ENCODE results near the gene PRSS8.

Gene PRSS8

DNA sequence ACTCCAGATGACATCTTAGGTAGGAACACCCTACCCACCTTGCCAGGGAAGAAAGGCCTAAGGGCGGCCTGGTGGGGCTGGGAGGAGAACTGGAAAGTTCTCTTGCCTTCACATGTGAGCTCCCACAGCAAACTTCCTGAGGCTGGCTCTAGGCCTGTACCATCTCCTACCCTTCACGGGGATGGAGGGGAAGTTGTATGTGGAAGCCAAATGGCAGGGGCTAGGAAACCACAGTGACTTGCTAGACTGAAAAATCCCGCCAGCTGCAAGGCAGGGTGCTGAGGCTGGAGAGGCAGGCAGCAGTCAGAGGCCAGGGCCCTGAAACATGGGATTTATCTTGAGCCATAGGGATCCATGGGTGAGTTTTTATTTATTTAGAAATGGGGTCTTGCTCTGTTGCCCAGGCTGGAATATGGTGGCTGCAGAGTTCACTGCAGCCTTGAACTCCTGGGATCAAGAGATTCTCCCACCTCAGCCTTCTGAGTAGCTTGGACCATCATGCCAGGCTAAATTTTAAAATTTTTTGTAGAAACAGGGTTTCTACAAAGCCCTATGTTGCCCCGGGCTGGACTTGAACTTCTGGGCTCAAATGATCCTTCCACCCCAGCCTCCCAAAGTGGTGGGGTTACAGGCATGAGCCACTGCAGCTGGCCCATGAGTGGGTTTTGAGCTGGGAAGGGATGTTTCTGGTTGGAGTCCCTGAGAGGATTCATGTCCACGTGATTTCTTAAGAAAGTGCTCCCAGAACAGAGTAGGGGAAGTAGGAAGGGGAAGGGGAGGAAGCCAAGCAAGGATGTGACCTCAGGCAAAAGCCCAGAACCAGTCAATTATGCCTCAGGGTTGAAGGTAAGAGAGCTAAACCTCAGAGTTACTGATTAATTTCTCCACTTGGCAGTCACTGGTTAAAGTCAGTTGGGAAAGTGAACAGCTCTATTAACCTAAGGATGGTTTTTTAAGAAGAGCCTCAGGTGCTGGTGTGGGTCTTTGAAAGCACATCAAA, 22.1 kb downstream of the PRSS8 start:
- Histone ChIP-seq H3K9ac (ENCODE audit: low read length) (no peak overlapping the region), H3K9me3 (ENCODE audit: insufficient read depth, low read length) (no peaks in the 10 kb centered on the region), H3K4me3 (ENCODE audit: insufficient read depth, low read length, poor library complexity, severe bottlenecking) (no peak overlapping the region), H3K27me3 (ENCODE audit: low read length) (no peaks in the 10 kb centered on the region), H3K27ac (ENCODE audit: low read depth, low read length) (no peak overlapping the region), H3K4me2 (ENCODE audit: low read depth, low read length, poor library complexity, severe bottlenecking) (no peak overlapping the region), H2AFZ (ENCODE audit: low read depth, low read length, severe bottlenecking) (no peak overlapping the region), H3K79me2 (ENCODE audit: insufficient read depth, low read length) (peaks cover 15% of the 10 kb centered on the region), H3K9me2 (replicated peaks; ENCODE audit: insufficient read depth, low read length) (no peaks in the 10 kb centered on the region), H3K36me3 (ENCODE audit: low read length) (no peaks in the 10 kb centered on the region), H4K20me1 (ENCODE audit: low read depth, low read length) (peaks cover 4% of the 10 kb centered on the region; the same call in 1 of the 2 replicates), H3F3A (ENCODE audit: insufficient read depth) (0 out of 2 replicates have a peak, but pooled peaks cover 5% of the 10 kb centered on the region)
- TF ChIP-seq EZH2phosphoT487 (conservative IDR thresholded peaks at IDR 0.05; ENCODE audit: low read length): no peak
- TF ChIP-seq, protein P1, sequence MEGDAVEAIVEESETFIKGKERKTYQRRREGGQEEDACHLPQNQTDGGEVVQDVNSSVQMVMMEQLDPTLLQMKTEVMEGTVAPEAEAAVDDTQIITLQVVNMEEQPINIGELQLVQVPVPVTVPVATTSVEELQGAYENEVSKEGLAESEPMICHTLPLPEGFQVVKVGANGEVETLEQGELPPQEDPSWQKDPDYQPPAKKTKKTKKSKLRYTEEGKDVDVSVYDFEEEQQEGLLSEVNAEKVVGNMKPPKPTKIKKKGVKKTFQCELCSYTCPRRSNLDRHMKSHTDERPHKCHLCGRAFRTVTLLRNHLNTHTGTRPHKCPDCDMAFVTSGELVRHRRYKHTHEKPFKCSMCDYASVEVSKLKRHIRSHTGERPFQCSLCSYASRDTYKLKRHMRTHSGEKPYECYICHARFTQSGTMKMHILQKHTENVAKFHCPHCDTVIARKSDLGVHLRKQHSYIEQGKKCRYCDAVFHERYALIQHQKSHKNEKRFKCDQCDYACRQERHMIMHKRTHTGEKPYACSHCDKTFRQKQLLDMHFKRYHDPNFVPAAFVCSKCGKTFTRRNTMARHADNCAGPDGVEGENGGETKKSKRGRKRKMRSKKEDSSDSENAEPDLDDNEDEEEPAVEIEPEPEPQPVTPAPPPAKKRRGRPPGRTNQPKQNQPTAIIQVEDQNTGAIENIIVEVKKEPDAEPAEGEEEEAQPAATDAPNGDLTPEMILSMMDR (IDR thresholded peaks at IDR 0.05; ENCODE audit: insufficient read depth, low read length, poor library complexity, severe bottlenecking): no peak

DNA sequence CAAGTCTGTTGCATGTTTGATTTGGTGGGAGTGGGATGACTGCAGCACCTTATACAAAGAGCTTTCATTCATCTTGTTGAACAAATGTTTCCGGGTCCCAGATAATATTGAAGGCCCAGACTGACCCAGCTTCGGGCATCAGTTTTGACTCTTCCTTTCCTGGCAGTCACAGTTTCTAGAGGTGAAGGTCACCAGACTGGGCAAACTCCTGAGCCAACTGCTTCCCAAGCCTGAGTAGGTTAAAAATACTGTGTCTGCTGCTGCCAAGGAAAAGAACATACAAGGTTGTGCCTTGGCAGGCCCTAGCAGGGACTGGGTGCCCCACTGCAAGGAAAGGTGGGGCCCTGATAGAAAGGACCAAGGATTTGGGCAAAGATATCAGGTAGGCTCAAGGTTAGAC, 22.8 kb downstream of the PRSS8 start:
- no peak overlapping the region for H3K4me3 ChIP-seq (ENCODE audit: insufficient read depth, low read length, poor library complexity, severe bottlenecking)
- TF ChIP-seq, protein P1 (IDR thresholded peaks at IDR 0.05; ENCODE audit: insufficient read depth, low read length, poor library complexity, severe bottlenecking): no peak
- no peak for TF ChIP-seq EZH2phosphoT487 (conservative IDR thresholded peaks at IDR 0.05; ENCODE audit: low read length)
- 0 out of 2 replicates have a peak, but pooled peaks cover 5% of the 10 kb centered on the region for H3F3A ChIP-seq (ENCODE audit: insufficient read depth)
- H3K9ac ChIP-seq (ENCODE audit: low read length): no peak overlapping the region
- H3K27ac ChIP-seq (ENCODE audit: low read depth, low read length): no peak overlapping the region
- no peak overlapping the region for H3K4me2 ChIP-seq (ENCODE audit: low read depth, low read length, poor library complexity, severe bottlenecking)
- no peaks in the 10 kb centered on the region for H4K20me1 ChIP-seq (ENCODE audit: low read depth, low read length)
- H3K9me2 ChIP-seq (replicated peaks; ENCODE audit: insufficient read depth, low read length): no peaks in the 10 kb centered on the region
- 0 out of 2 replicates have a peak, but pooled peaks cover 11% of the 10 kb centered on the region for H3K79me2 ChIP-seq (ENCODE audit: insufficient read depth, low read length)
- no peaks in the 10 kb centered on the region for H3K36me3 ChIP-seq (ENCODE audit: low read length)
- H3K27me3 ChIP-seq (ENCODE audit: low read length): no peaks in the 10 kb centered on the region
- no peaks in the 10 kb centered on the region for H3K9me3 ChIP-seq (ENCODE audit: insufficient read depth, low read length)
- H2AFZ ChIP-seq (ENCODE audit: low read depth, low read length, severe bottlenecking): no peak overlapping the region

DNA sequence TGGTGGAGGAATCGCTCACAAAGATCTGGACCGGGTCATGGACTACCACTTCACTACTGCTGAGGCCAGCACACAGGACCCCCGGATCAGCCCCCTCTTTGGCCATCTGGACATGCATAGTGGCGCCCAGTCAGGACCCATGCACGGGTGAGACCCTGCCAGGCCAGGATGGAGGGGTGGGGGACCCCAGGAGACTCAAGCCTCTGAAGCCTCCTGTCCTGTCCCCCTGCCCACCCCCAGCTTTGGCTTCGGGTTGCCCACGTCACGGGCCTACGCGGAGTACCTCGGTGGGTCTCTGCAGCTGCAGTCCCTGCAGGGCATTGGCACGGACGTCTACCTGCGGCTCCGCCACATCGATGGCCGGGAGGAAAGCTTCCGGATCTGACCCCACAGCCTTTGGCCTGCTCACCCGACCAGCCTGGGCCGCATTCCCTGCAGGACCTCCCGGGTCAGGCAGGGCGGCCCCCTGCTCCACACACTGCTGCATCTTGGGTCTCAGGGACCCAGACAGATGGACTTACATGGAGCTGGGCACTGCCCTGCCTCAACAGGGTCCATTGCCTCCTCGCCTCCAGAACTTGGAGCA, 23.6 kb downstream of the PRSS8 start:
- Histone ChIP-seq H4K20me1 (ENCODE audit: low read depth, low read length) (no peaks in the 10 kb centered on the region), H3K9me3 (ENCODE audit: insufficient read depth, low read length) (no peaks in the 10 kb centered on the region), H3K36me3 (ENCODE audit: low read length) (no peaks in the 10 kb centered on the region), H3K4me2 (ENCODE audit: low read depth, low read length, poor library complexity, severe bottlenecking) (no peak overlapping the region), H3K4me3 (ENCODE audit: insufficient read depth, low read length, poor library complexity, severe bottlenecking) (no peak overlapping the region), H3K9ac (ENCODE audit: low read length) (no peak overlapping the region), H3K27ac (ENCODE audit: low read depth, low read length) (no peak overlapping the region), H3K9me2 (replicated peaks; ENCODE audit: insufficient read depth, low read length) (no peaks in the 10 kb centered on the region), H3K27me3 (ENCODE audit: low read length) (no peaks in the 10 kb centered on the region), H3K79me2 (ENCODE audit: insufficient read depth, low read length) (0 out of 2 replicates have a peak, but pooled peaks cover 11% of the 10 kb centered on the region), H2AFZ (ENCODE audit: low read depth, low read length, severe bottlenecking) (no peak overlapping the region), H3F3A (ENCODE audit: insufficient read depth) (0 out of 2 replicates have a peak, but pooled peaks cover 12% of the 10 kb centered on the region)
- no peak for TF ChIP-seq EZH2phosphoT487 (conservative IDR thresholded peaks at IDR 0.05; ENCODE audit: low read length)
- TF ChIP-seq, protein P1 (IDR thresholded peaks at IDR 0.05; ENCODE audit: insufficient read depth, low read length, poor library complexity, severe bottlenecking): no peak
